Caki2 (cell line): ENCODE results near the gene PTPRR. TPM values are rescaled to one million over a fixed set of nuclear protein-coding genes. Genes with fewer than 3 reads are reported as not detected.
"Not testable (repeated sequence)": the region's sequence is repeated elsewhere in the genome, so short reads cannot be mapped to it uniquely, and the experiment has no call there.

ENCODE experiments used
- DNase-seq: peaks from one replicate; pipeline ENCODE4 v3.0.0-alpha.2; 2015; ENCODE audit warnings: low read depth
- in situ Hi-C: cut with HindIII; loops from 2 replicates; pipeline ENCODE4 v1.10.0; 2016; ENCODE audit warnings: low sequenced_read_pairs, low pct_unique_long_range_greater_than_20kb, mixed read lengths
- total RNA-seq: library from RNA; depleted of rRNA; stranded (reverse); fragments of >200 nt; shearing (Covaris generic); gene quantifications from 2 replicates; pipeline ENCODE4 v1.2.3, GENCODE V29; 2014; ENCODE audit warnings: low replicate concordance

PTPRR gene
- total RNA-seq, 1 experiment from 2014 or later, result 22.3 TPM

GRCh38 chr12:70822412-70822811, 98.1 kb downstream of the PTPRR start:
- DNase-seq, result no peak
- in situ Hi-C loops, result no loop called here

GRCh38 chr12:70815971-70816391, 104.6 kb downstream of the PTPRR start:
- peak; percentile 72 for DNase-seq
- in situ Hi-C loops, result no loop called here

- in situ Hi-C loops, result no loop called here
- no peak for DNase-seq
These were observed 105.5 kb downstream of the PTPRR start for GRCh38 chr12:70815056-70815455.

GRCh38 chr12:70813559-70813958, 107.0 kb downstream of the PTPRR start:
- in situ Hi-C loops, result no loop called here

GRCh38 chr12:70812136-70812535, 108.4 kb downstream of the PTPRR start:
- in situ Hi-C loops, result no loop called here
- peak; percentile 54 for DNase-seq

More at GRCh38 chr12:70813559-70813958, 107.0 kb downstream of the PTPRR start:
- DNase-seq, result no peak

- in situ Hi-C loops, result no loop called here
- no peak for DNase-seq
These were observed 110.7 kb downstream of the PTPRR start for GRCh38 chr12:70809887-70810286.

GRCh38 chr12:70807993-70808392, 112.5 kb downstream of the PTPRR start:
- in situ Hi-C loops, result not testable (repeated sequence)

GRCh38 chr12:70806827-70807226, 113.7 kb downstream of the PTPRR start:
- no peak for DNase-seq
- in situ Hi-C loops, result no loop called here

More at GRCh38 chr12:70807993-70808392, 112.5 kb downstream of the PTPRR start:
- DNase-seq, result not testable (repeated sequence)

GRCh38 chr12:70806043-70806442, 114.5 kb downstream of the PTPRR start:
- no peak for DNase-seq

GRCh38 chr12:70798016-70798783, 122.3 kb downstream of the PTPRR start:
- no peak for DNase-seq
- in situ Hi-C loops, result no loop called here

More at GRCh38 chr12:70806043-70806442, 114.5 kb downstream of the PTPRR start:
- in situ Hi-C loops, result no loop called here

GRCh38 chr12:70796989-70797388, 123.5 kb downstream of the PTPRR start:
- in situ Hi-C loops, result no loop called here

GRCh38 chr12:70795608-70796007, 124.9 kb downstream of the PTPRR start:
- in situ Hi-C loops, result no loop called here
- DNase-seq, result no peak

More at GRCh38 chr12:70796989-70797388, 123.5 kb downstream of the PTPRR start:
- no peak for DNase-seq

GRCh38 chr12:70794131-70794530, 126.4 kb downstream of the PTPRR start:
- no peak for DNase-seq
- in situ Hi-C loops, result no loop called here

GRCh38 chr12:70788774-70789173, 131.8 kb downstream of the PTPRR start:
- in situ Hi-C loops, result no loop called here
- no peak for DNase-seq

- no peak for DNase-seq
- in situ Hi-C loops, result no loop called here
These were observed 132.9 kb downstream of the PTPRR start for GRCh38 chr12:70787612-70788011.

- no peak for DNase-seq
- in situ Hi-C loops, result no loop called here
These were observed 134.6 kb downstream of the PTPRR start for GRCh38 chr12:70785896-70786295.

- in situ Hi-C loops, result no loop called here
- no peak for DNase-seq
These were observed 136.4 kb downstream of the PTPRR start for GRCh38 chr12:70784042-70784668.

GRCh38 chr12:70783455-70783854, 137.1 kb downstream of the PTPRR start:
- DNase-seq, result no peak
- in situ Hi-C loops, result no loop called here

- in situ Hi-C loops, result no loop called here
- no peak for DNase-seq
These were observed 141.3 kb downstream of the PTPRR start for GRCh38 chr12:70779250-70779649.
